Colon (tissue), 2 donors: Measurements from ENCODE around the gene CUEDC1.
"Not testable (repeated sequence)": the region's sequence is repeated elsewhere in the genome, so short reads cannot be mapped to it uniquely, and the experiment has no call there.

Source experiments
- FAIRE-seq: peaks from 2 replicates; lab custom pipeline; 2012; peaks lifted over from hg19 to GRCh38; lab: Jason Lieb, UNC
- donor health status: control.
- donor health status: control.

Gene CUEDC1

GRCh38 chr17:57938061-57938502, 17.1 kb downstream of the CUEDC1 start:
- FAIRE-seq = no peak

GRCh38 chr17:57937492-57937891, 17.7 kb downstream of the CUEDC1 start:
- FAIRE-seq = no peak

- no peak for FAIRE-seq
Measured at GRCh38 chr17:57935833-57936807, 19.1 kb downstream of the CUEDC1 start.

- FAIRE-seq = no peak
Measured at GRCh38 chr17:57931488-57932137, 23.6 kb downstream of the CUEDC1 start.

GRCh38 chr17:57930239-57930638, 25.0 kb downstream of the CUEDC1 start:
- FAIRE-seq = no peak

- FAIRE-seq = no peak
Measured at GRCh38 chr17:57929386-57929785, 25.8 kb downstream of the CUEDC1 start.

- no peak for FAIRE-seq
Measured at GRCh38 chr17:57928928-57929327, 26.3 kb downstream of the CUEDC1 start.

GRCh38 chr17:57927048-57927723, 28.0 kb downstream of the CUEDC1 start:
- no peak for FAIRE-seq

- no peak for FAIRE-seq
Measured at GRCh38 chr17:57926723-57927047, 28.5 kb downstream of the CUEDC1 start.

- no peak for FAIRE-seq
Measured at GRCh38 chr17:57925361-57925990, 29.7 kb downstream of the CUEDC1 start.

- FAIRE-seq = no peak
Measured at GRCh38 chr17:57924677-57925076, 30.5 kb downstream of the CUEDC1 start.

- no peak for FAIRE-seq
Measured at GRCh38 chr17:57923182-57923872, 31.9 kb downstream of the CUEDC1 start.

- FAIRE-seq = not testable (repeated sequence)
Measured at GRCh38 chr17:57922745-57923144, 32.5 kb downstream of the CUEDC1 start.

- FAIRE-seq = no peak
Measured at GRCh38 chr17:57920916-57921703, 34.1 kb downstream of the CUEDC1 start.

GRCh38 chr17:57919918-57920317, 35.3 kb downstream of the CUEDC1 start:
- no peak for FAIRE-seq

- no peak for FAIRE-seq
Measured at GRCh38 chr17:57918017-57918895, 37.0 kb downstream of the CUEDC1 start.

GRCh38 chr17:57916925-57917858, 38.0 kb downstream of the CUEDC1 start:
- no peak for FAIRE-seq

- FAIRE-seq = no peak
Measured at GRCh38 chr17:57915985-57916757, 39.0 kb downstream of the CUEDC1 start.
